Activated naive CD4-positive, alpha-beta T cell treated with anti-CD3 and anti-CD28 coated beads, Interleukin-2, amount 50 U/mL, for 24 hours (primary cell): ENCODE results near the gene IFNGR1.
"Not testable (repeated sequence)": the region's sequence is repeated elsewhere in the genome, so short reads cannot be mapped to it uniquely, and the experiment has no call there.

Experiments used
- H3K27ac Mint-ChIP-seq: one replicate; pipeline ENCODE4 v1.8.0; 2021; ENCODE audit warnings: mild to moderate bottlenecking, mixed read lengths
- H3K27me3 Mint-ChIP-seq: one replicate; pipeline ENCODE4 v1.8.0; 2021; ENCODE audit warnings: mixed read lengths
- H3K36me3 Mint-ChIP-seq: one replicate; pipeline ENCODE4 v1.8.0; 2021; ENCODE audit warnings: mixed read lengths
- H3K4me1 Mint-ChIP-seq: one replicate; pipeline ENCODE4 v1.8.0; 2021; ENCODE audit warnings: mixed read lengths
- H3K4me3 Mint-ChIP-seq: one replicate; pipeline ENCODE4 v1.8.0; 2021; ENCODE audit warnings: mild to moderate bottlenecking, mixed read lengths
- H3K9me3 Mint-ChIP-seq: one replicate; pipeline ENCODE4 v1.8.0; 2021; ENCODE audit warnings: mixed read lengths

Gene IFNGR1

GRCh38 chr6:137224799-137225198 lies 5.6 kb upstream of the IFNGR1 start:
- Mint-ChIP-seq H3K9me3 (no peaks in the 10 kb centered on the region), H3K4me1 (peaks cover 36% of the 10 kb centered on the region), H3K27ac (peak overlapping the region; percentile 47), H3K36me3 (no peaks in the 10 kb centered on the region), H3K27me3 (no peaks in the 10 kb centered on the region), H3K4me3 (no peak overlapping the region)

GRCh38 chr6:137223370-137224131 lies 4.4 kb upstream of the IFNGR1 start:
- Mint-ChIP-seq H3K27ac (no peak overlapping the region), H3K4me3 (no peak overlapping the region)

GRCh38 chr6:137222381-137222780 lies 3.2 kb upstream of the IFNGR1 start:
- H3K36me3 Mint-ChIP-seq, result no peaks in the 10 kb centered on the region
- H3K27ac Mint-ChIP-seq, result no peak overlapping the region
- no peaks in the 10 kb centered on the region for H3K27me3 Mint-ChIP-seq
- H3K4me3 Mint-ChIP-seq, result no peak overlapping the region
- no peaks in the 10 kb centered on the region for H3K9me3 Mint-ChIP-seq
- H3K4me1 Mint-ChIP-seq, result peaks cover 44% of the 10 kb centered on the region

More at GRCh38 chr6:137223370-137224131, 4.4 kb upstream of the IFNGR1 start:
- Mint-ChIP-seq H3K9me3 (no peaks in the 10 kb centered on the region), H3K4me1 (peaks cover 41% of the 10 kb centered on the region), H3K27me3 (no peaks in the 10 kb centered on the region), H3K36me3 (no peaks in the 10 kb centered on the region)

GRCh38 chr6:137219664-137220252 lies 573 bp upstream of the IFNGR1 start:
- Mint-ChIP-seq H3K27me3 (no peaks in the 10 kb centered on the region), H3K4me3 (peak overlapping the region; percentile 100), H3K4me1 (peaks cover 47% of the 10 kb centered on the region), H3K27ac (peak overlapping the region; percentile 82), H3K9me3 (no peaks in the 10 kb centered on the region), H3K36me3 (no peaks in the 10 kb centered on the region)

- no peaks in the 10 kb centered on the region for H3K9me3 Mint-ChIP-seq
- H3K4me3 Mint-ChIP-seq, result peak overlapping the region; percentile 100
- H3K4me1 Mint-ChIP-seq, result peaks cover 54% of the 10 kb centered on the region
- H3K27me3 Mint-ChIP-seq, result no peaks in the 10 kb centered on the region
- H3K36me3 Mint-ChIP-seq, result no peaks in the 10 kb centered on the region
- H3K27ac Mint-ChIP-seq, result peak overlapping the region; percentile 100
These were observed 690 bp downstream of the IFNGR1 start for GRCh38 chr6:137218473-137218916.

GRCh38 chr6:137217801-137218472 lies 1.2 kb downstream of the IFNGR1 start:
- H3K36me3 Mint-ChIP-seq, result peaks cover 4% of the 10 kb centered on the region
- peak overlapping the region; percentile 100 for H3K27ac Mint-ChIP-seq
- no peaks in the 10 kb centered on the region for H3K27me3 Mint-ChIP-seq
- H3K4me1 Mint-ChIP-seq, result peaks cover 57% of the 10 kb centered on the region
- peak overlapping the region; percentile 100 for H3K4me3 Mint-ChIP-seq
- no peaks in the 10 kb centered on the region for H3K9me3 Mint-ChIP-seq

GRCh38 chr6:137216875-137217553 lies 2.2 kb downstream of the IFNGR1 start:
- Mint-ChIP-seq H3K27me3 (no peaks in the 10 kb centered on the region), H3K4me3 (no peak overlapping the region), H3K36me3 (peaks cover 4% of the 10 kb centered on the region), H3K27ac (no peak overlapping the region), H3K9me3 (no peaks in the 10 kb centered on the region), H3K4me1 (peaks cover 61% of the 10 kb centered on the region)

- H3K27me3 Mint-ChIP-seq, result no peaks in the 10 kb centered on the region
- no peak overlapping the region for H3K27ac Mint-ChIP-seq
- no peaks in the 10 kb centered on the region for H3K9me3 Mint-ChIP-seq
- no peak overlapping the region for H3K4me3 Mint-ChIP-seq
- peaks cover 4% of the 10 kb centered on the region for H3K36me3 Mint-ChIP-seq
- peaks cover 69% of the 10 kb centered on the region for H3K4me1 Mint-ChIP-seq
These were observed 3.1 kb downstream of the IFNGR1 start for GRCh38 chr6:137216106-137216505.

- H3K27me3 Mint-ChIP-seq, H3K36me3 Mint-ChIP-seq, H3K4me3 Mint-ChIP-seq, H3K9me3 Mint-ChIP-seq, H3K27ac Mint-ChIP-seq: not testable (repeated sequence)
- H3K4me1 Mint-ChIP-seq, result peaks cover 70% of the 10 kb centered on the region
These were observed 3.6 kb downstream of the IFNGR1 start for GRCh38 chr6:137215630-137216029.

- Mint-ChIP-seq H3K27ac (no peak overlapping the region), H3K9me3 (no peaks in the 10 kb centered on the region), H3K27me3 (no peaks in the 10 kb centered on the region), H3K4me3 (no peak overlapping the region), H3K4me1 (peaks cover 68% of the 10 kb centered on the region), H3K36me3 (peaks cover 5% of the 10 kb centered on the region)
These were observed 4.3 kb downstream of the IFNGR1 start for GRCh38 chr6:137214931-137215330.

- H3K27ac Mint-ChIP-seq, result no peak overlapping the region
- no peaks in the 10 kb centered on the region for H3K9me3 Mint-ChIP-seq
- no peak overlapping the region for H3K4me3 Mint-ChIP-seq
- peaks cover 70% of the 10 kb centered on the region for H3K4me1 Mint-ChIP-seq
- H3K36me3 Mint-ChIP-seq, result peaks cover 12% of the 10 kb centered on the region
- no peaks in the 10 kb centered on the region for H3K27me3 Mint-ChIP-seq
These were observed 5.4 kb downstream of the IFNGR1 start for GRCh38 chr6:137213813-137214212.

- peak overlapping the region; percentile 24 for H3K27ac Mint-ChIP-seq
These were observed 5.8 kb downstream of the IFNGR1 start for GRCh38 chr6:137213331-137213740.

GRCh38 chr6:137211910-137212309 lies 7.3 kb downstream of the IFNGR1 start:
- Mint-ChIP-seq H3K9me3 (peaks cover 5% of the 10 kb centered on the region), H3K27ac (no peak overlapping the region), H3K4me3 (no peak overlapping the region), H3K27me3 (no peaks in the 10 kb centered on the region), H3K4me1 (peaks cover 57% of the 10 kb centered on the region), H3K36me3 (peaks cover 19% of the 10 kb centered on the region)

More at GRCh38 chr6:137213331-137213740, 5.8 kb downstream of the IFNGR1 start:
- Mint-ChIP-seq H3K4me1 (peaks cover 65% of the 10 kb centered on the region), H3K36me3 (peaks cover 12% of the 10 kb centered on the region), H3K4me3 (no peak overlapping the region), H3K27me3 (no peaks in the 10 kb centered on the region), H3K9me3 (no peaks in the 10 kb centered on the region)

- Mint-ChIP-seq H3K4me3 (no peak overlapping the region), H3K9me3 (peaks cover 5% of the 10 kb centered on the region), H3K27me3 (no peaks in the 10 kb centered on the region), H3K27ac (no peak overlapping the region), H3K36me3 (peaks cover 24% of the 10 kb centered on the region), H3K4me1 (peaks cover 50% of the 10 kb centered on the region)
These were observed 8.3 kb downstream of the IFNGR1 start for GRCh38 chr6:137210903-137211302.

- peaks cover 39% of the 10 kb centered on the region for H3K4me1 Mint-ChIP-seq
- H3K9me3 Mint-ChIP-seq, result peaks cover 5% of the 10 kb centered on the region
- no peak overlapping the region for H3K4me3 Mint-ChIP-seq
- H3K36me3 Mint-ChIP-seq, result peaks cover 35% of the 10 kb centered on the region
- H3K27ac Mint-ChIP-seq, result no peak overlapping the region
- H3K27me3 Mint-ChIP-seq, result no peaks in the 10 kb centered on the region
These were observed 10.9 kb downstream of the IFNGR1 start for GRCh38 chr6:137208279-137208678.
